Smooth muscle cell of trachea (primary cell): ENCODE measurements around the gene DCBLD1. TPM values are rescaled to one million over a fixed set of nuclear protein-coding genes. Genes with fewer than 3 reads are reported as not detected.

Source experiments
- total RNA-seq: library from RNA; depleted of rRNA; stranded (reverse); fragments of >200 nt; gene quantifications from 2 replicates; pipeline ENCODE4 v1.2.1, GENCODE V29; 2014

The DCBLD1 gene
- 24.3 and 27.6 TPM in 2 replicates for total RNA-seq

DNA sequence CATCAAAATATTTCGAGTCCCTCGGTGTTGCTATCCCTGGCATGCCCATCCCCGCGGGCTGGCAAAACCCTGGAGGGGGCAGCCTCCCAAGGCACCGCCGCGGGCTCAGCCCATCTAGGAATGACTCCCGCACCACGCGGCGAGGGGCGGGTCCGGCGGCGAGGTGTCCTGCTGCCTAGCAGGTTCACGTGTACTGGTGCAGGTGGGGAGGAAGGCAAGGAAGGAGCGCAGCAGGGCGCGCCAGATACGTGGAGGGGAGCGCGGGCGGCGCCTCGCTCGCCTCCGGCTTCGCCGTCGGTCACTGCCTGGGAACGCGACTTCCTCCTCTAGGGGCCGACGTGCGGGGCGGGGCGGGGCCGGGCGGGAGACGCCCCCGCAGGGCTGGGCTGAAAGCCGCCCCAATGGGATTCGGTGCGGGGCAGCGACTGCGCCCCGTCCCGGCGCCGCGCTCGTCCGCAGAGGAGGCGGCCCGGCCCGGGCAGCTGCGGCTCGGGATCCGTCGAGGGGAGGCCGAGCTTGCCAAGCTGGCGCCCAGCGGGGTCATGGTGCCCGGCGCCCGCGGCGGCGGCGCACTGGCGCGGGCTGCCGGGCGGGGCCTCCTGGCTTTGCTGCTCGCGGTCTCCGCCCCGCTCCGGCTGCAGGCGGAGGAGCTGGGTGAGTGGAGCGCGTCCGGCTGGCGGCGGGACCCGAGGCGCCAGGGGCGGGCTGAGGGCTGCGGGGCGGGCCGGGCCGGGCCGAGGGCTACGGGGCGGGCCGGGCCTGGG, at the start of gene DCBLD1:
TSS of gene DCBLD1 (plus strand) at position 435 of the 764 bp plus-strand sequence. CDS start at position 543, 108 bp downstream.

Other genes starting within 250 kb of the DCBLD1 start
- gene VGLL2, start 217.1 kb upstream of the DCBLD1 start, total RNA-seq, result not detected in 2 replicates
- not detected in 2 replicates for gene ROS1, start 56.7 kb upstream of the DCBLD1 start, total RNA-seq
- gene GOPC, start 119.8 kb downstream of the DCBLD1 start, total RNA-seq, result 32.4 and 39.2 TPM in 2 replicates
- 12.1 and 22.8 TPM in 2 replicates for gene NUS1, start 192.8 kb downstream of the DCBLD1 start, total RNA-seq